NB4 (cell line): ENCODE measurements around the gene PDE3B.

Experiments
- POLR2A ChIP-seq: IDR thresholded peaks from 2 replicates; pipeline ENCODE4 v1.6.1; 2011; ENCODE audit warnings: mild to moderate bottlenecking; ENCODE audit not compliant: insufficient read length; ENCODE audit errors: extremely low read depth
- TF ChIP-seq, protein P1 (sequence below): IDR thresholded peaks from one replicate; pipeline ENCODE4 v1.5.1; 2012; ENCODE audit warnings: low read depth, low read length
- TF ChIP-seq, protein P2 (sequence below): IDR thresholded peaks from 2 replicates; pipeline ENCODE4 v1.6.1; 2011; ENCODE audit warnings: low read depth, low read length

DNA sequence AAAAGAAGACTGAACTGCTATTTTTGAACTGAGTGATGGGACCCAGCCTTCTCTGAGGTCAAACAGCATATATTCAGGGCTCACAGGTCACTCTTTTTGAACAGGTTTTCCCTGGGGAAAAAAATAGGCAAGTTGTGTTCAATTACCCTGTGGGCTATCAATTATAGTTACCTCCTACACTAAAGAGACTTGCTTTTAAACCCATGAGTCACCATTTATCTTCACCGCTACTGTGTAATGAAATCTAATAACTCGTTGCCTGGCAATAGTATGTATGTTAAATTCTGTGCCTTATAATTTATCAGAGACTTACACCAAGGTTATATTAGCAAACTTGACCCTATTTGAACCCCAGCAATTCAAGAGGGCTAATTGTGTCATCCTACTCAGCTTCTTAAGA, 149.9 kb downstream of the PDE3B start:
- no peak for TF ChIP-seq POLR2A
- TF ChIP-seq, protein P1, sequence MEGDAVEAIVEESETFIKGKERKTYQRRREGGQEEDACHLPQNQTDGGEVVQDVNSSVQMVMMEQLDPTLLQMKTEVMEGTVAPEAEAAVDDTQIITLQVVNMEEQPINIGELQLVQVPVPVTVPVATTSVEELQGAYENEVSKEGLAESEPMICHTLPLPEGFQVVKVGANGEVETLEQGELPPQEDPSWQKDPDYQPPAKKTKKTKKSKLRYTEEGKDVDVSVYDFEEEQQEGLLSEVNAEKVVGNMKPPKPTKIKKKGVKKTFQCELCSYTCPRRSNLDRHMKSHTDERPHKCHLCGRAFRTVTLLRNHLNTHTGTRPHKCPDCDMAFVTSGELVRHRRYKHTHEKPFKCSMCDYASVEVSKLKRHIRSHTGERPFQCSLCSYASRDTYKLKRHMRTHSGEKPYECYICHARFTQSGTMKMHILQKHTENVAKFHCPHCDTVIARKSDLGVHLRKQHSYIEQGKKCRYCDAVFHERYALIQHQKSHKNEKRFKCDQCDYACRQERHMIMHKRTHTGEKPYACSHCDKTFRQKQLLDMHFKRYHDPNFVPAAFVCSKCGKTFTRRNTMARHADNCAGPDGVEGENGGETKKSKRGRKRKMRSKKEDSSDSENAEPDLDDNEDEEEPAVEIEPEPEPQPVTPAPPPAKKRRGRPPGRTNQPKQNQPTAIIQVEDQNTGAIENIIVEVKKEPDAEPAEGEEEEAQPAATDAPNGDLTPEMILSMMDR: no peak
- TF ChIP-seq, protein P2, sequence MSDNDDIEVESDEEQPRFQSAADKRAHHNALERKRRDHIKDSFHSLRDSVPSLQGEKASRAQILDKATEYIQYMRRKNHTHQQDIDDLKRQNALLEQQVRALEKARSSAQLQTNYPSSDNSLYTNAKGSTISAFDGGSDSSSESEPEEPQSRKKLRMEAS: no peak
